Natural killer cell treated with Interleukin-12 subunit alpha and Interleukin-12 subunit beta and Interleukin-15 and Interleukin-18, amount 100 ng/mL, for 72 hours (primary cell): ENCODE results near the gene FUNDC1. TPM values are rescaled to one million over a fixed set of nuclear protein-coding genes. Genes with fewer than 3 reads are reported as not detected.

ENCODE experiments used
- ATAC-seq, 2 donors: fragments of 150-1000 bp; cut with Tn5 transposase in 1 of 2; sonication (Bioruptor Pico), chemical (Tn5 transposase) in 1 of 2; 2 replicates each; pipeline ENCODE4 v1.10.0; 2021
- DNase-seq: peaks from one replicate; pipeline ENCODE4 v3.0.0; 2022; ENCODE audit warnings: low spot score
- H3K27ac Mint-ChIP-seq, 2 donors: 1 replicate in 1 of 2; 2 replicates in 1 of 2; pipeline ENCODE4 v1.8.0; 2022; ENCODE audit warnings: mixed read lengths in 2 of 2, mild to moderate bottlenecking in 1 of 2, moderate library complexity in 1 of 2
- H3K27me3 Mint-ChIP-seq, 2 donors: 1 replicate in 1 of 2; 2 replicates in 1 of 2; pipeline ENCODE4 v1.8.0; 2022; ENCODE audit warnings: mixed read lengths in 2 of 2
- H3K36me3 Mint-ChIP-seq: one replicate; pipeline ENCODE4 v1.8.0; 2022; ENCODE audit warnings: mixed read lengths
- H3K4me1 Mint-ChIP-seq, 2 donors: 1 replicate in 1 of 2; 2 replicates in 1 of 2; pipeline ENCODE4 v1.8.0; 2022; ENCODE audit warnings: low read depth in 2 of 2, mixed read lengths in 2 of 2, mild to moderate bottlenecking in 1 of 2
- H3K4me3 Mint-ChIP-seq: one replicate; pipeline ENCODE4 v1.8.0; 2022; ENCODE audit warnings: mixed read lengths
- H3K9me3 Mint-ChIP-seq: 2 replicates; pipeline ENCODE4 v1.8.0; 2022; ENCODE audit warnings: mixed read lengths
- total RNA-seq, 2 donors: library from RNA; stranded (reverse); gene quantifications; one replicate each; pipeline ENCODE4 v1.2.3, GENCODE V29; 2022

FUNDC1 gene
- total RNA-seq, 2 donors from 2014 or later: 4.9 to 12.5 TPM

- no peak overlapping the region for H3K27ac Mint-ChIP-seq
- no peaks in the 10 kb centered on the region for H3K36me3 Mint-ChIP-seq
- no peak for DNase-seq
These were observed 35.4 kb downstream of the FUNDC1 start for GRCh38 chrX:44507292-44507691.

DNA sequence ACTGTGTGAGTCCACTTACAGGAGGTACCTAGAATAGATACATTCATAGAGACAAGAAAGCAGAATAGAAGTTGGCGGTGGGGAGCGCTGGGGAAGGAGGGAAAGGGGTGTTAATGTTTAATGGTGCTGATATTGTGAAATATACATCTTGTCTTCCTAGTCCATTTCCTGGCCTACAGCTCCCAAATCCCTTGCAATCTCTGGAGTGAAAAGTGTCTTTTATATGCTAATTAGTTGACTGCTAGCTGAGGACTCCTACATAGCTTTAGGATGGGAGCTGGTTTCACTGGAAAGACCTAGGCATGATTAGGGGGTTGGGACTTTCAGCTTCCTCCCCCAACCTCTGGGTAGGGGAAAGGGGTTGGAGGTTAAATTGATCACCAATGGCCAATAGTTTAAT is 36.0 kb downstream of the FUNDC1 start:
- Mint-ChIP-seq H3K27me3 (peaks cover 0 to 7% of the 10 kb centered on the region in 2 donors), H3K4me3 (no peak overlapping the region), H3K9me3 (no peaks in the 10 kb centered on the region), H3K4me1 (no peaks in the 10 kb centered on the region), H3K27ac (no peak overlapping the region), H3K36me3 (no peaks in the 10 kb centered on the region)
- ATAC-seq: no peak
- DNase-seq: no peak

More at GRCh38 chrX:44507292-44507691, 35.4 kb downstream of the FUNDC1 start:
- Mint-ChIP-seq H3K27me3 (peaks cover 0 to 5% of the 10 kb centered on the region in 2 donors), H3K4me1 (no peaks in the 10 kb centered on the region), H3K9me3 (no peaks in the 10 kb centered on the region), H3K4me3 (no peak overlapping the region)
- ATAC-seq: no peak

DNA sequence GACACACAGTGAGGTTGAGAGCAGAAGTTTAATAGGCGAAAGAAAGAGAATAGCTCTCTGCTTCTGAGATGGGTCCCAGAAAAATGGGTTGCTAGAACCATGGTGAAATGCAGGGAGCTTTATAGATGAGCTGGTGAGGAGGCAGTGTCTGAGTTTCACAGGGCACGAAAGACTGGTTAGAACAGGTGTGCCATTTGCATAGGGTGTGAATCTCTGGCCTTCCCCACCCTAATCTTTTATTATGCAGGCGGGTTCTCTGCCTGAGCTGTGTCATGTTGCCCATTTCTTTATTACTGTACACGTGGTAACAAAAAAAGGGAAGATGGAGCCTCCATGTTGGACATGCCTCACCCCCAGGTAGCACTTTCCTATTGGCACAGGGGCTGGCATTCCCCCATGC is 39.1 kb downstream of the FUNDC1 start:
- no peaks in the 10 kb centered on the region for H3K4me1 Mint-ChIP-seq
- H3K4me3 Mint-ChIP-seq: no peak overlapping the region
- ATAC-seq: no peak
- peaks cover 0 to 5% of the 10 kb centered on the region in 2 donors for H3K27me3 Mint-ChIP-seq
- no peak for DNase-seq
- no peaks in the 10 kb centered on the region for H3K36me3 Mint-ChIP-seq
- no peak overlapping the region for H3K27ac Mint-ChIP-seq
- no peaks in the 10 kb centered on the region for H3K9me3 Mint-ChIP-seq

DNA sequence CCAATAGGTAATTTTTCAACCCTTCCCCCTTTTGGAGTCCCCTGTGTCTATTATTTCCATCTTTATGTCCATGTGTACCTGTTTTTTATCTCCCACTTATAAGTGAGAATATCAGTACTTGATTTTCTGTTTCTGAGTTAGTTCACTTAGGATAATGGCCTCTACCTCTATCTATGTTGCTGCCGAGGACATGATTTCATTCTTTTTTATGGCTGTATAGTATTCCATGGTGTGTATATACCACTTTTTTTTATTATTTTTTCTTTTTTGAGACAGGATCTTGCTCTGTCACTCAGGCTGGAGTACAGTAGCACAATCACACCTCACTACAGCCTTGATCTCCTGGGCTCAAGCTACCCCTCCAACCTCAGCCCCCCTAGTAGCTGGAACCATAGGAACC is 47.6 kb downstream of the FUNDC1 start:
- Mint-ChIP-seq H3K4me1 (peaks cover 0 to 4% of the 10 kb centered on the region in 2 donors), H3K36me3 (no peaks in the 10 kb centered on the region), H3K4me3 (no peak overlapping the region), H3K27me3 (peaks cover 0 to 10% of the 10 kb centered on the region in 2 donors), H3K9me3 (peaks cover 3% of the 10 kb centered on the region), H3K27ac (no peak overlapping the region)
- ATAC-seq (no peak), DNase-seq (no peak)

DNA sequence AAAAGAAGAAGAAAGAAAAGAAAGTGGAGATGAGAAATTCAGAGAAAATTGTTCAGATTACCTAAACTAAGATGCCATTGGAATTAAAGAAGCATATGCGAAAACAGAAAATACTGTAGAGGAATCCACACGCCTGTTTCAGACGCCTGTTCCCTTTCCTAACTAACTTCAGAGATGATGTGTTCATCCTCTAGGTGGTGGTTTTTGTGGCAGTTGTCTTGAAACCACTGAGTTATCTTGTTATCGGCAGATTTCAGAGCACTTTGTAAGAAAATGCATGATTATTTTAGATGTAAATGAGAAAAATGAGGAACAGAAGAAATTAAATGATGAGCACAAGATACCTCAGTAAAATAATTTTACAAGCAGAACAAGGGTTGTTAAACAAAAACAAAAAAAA is 48.3 kb downstream of the FUNDC1 start:
- ATAC-seq (no peak), DNase-seq (no peak)
- H3K4me1 Mint-ChIP-seq: peaks cover 0 to 4% of the 10 kb centered on the region in 2 donors
- no peak overlapping the region for H3K4me3 Mint-ChIP-seq
- peaks cover 3% of the 10 kb centered on the region for H3K9me3 Mint-ChIP-seq
- no peak overlapping the region for H3K27ac Mint-ChIP-seq
- no peaks in the 10 kb centered on the region for H3K36me3 Mint-ChIP-seq
- H3K27me3 Mint-ChIP-seq: peaks cover 0 to 12% of the 10 kb centered on the region in 2 donors

- Mint-ChIP-seq H3K36me3 (no peaks in the 10 kb centered on the region), H3K27ac (no peak overlapping the region)
These were observed 53.1 kb downstream of the FUNDC1 start for GRCh38 chrX:44489515-44489914.

DNA sequence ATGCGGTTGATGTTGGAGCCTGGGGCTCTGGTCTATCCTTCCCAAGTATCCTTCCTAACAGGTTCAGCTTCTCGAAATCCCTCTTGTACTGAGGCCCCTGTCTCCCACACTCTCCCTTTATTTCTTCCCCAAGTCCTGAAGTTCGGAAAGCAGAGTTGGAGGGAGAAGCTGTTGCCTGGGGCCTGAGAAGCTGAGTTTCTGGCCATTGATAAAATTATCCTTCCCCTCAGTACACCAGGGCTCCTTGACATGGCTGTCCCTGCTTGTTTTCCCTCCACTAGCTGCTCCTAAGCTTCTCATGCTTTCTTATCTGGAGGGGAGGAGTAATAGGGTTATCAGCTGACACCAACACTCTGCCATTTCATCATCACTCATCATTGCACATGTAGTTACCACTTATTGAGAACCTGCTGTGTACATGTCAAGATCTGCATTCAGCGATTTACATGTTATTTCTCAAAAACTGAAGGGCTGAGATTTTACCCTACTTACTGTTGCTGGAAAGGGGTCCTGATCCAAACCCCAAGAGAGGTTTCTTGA is 58.0 kb downstream of the FUNDC1 start:
- Mint-ChIP-seq H3K27ac (no peak overlapping the region), H3K36me3 (no peaks in the 10 kb centered on the region), H3K4me3 (no peak overlapping the region), H3K27me3 (peaks cover 7 to 22% of the 10 kb centered on the region in 2 donors), H3K9me3 (no peaks in the 10 kb centered on the region), H3K4me1 (no peaks in the 10 kb centered on the region)
- ATAC-seq: no peak
- no peak for DNase-seq

More at GRCh38 chrX:44489515-44489914, 53.1 kb downstream of the FUNDC1 start:
- Mint-ChIP-seq H3K4me3 (no peak overlapping the region), H3K9me3 (no peaks in the 10 kb centered on the region), H3K27me3 (peaks cover 7 to 26% of the 10 kb centered on the region in 2 donors), H3K4me1 (no peaks in the 10 kb centered on the region)
- ATAC-seq (no peak), DNase-seq (no peak)

GRCh38 chrX:44483965-44484606 is 58.6 kb downstream of the FUNDC1 start:
- Mint-ChIP-seq H3K9me3 (no peaks in the 10 kb centered on the region), H3K4me3 (no peak overlapping the region), H3K27ac (no peak overlapping the region), H3K27me3 (peaks cover 7 to 22% of the 10 kb centered on the region in 2 donors), H3K36me3 (no peaks in the 10 kb centered on the region), H3K4me1 (no peaks in the 10 kb centered on the region)
- DNase-seq (no peak), ATAC-seq (no peak)

GRCh38 chrX:44482575-44482974 is 60.1 kb downstream of the FUNDC1 start:
- no peaks in the 10 kb centered on the region for H3K36me3 Mint-ChIP-seq
- DNase-seq (no peak), ATAC-seq (no peak)
- no peaks in the 10 kb centered on the region for H3K9me3 Mint-ChIP-seq
- H3K27ac Mint-ChIP-seq: no peak overlapping the region
- peaks cover 4 to 17% of the 10 kb centered on the region in 2 donors for H3K27me3 Mint-ChIP-seq
- no peaks in the 10 kb centered on the region for H3K4me1 Mint-ChIP-seq
- no peak overlapping the region for H3K4me3 Mint-ChIP-seq

DNA sequence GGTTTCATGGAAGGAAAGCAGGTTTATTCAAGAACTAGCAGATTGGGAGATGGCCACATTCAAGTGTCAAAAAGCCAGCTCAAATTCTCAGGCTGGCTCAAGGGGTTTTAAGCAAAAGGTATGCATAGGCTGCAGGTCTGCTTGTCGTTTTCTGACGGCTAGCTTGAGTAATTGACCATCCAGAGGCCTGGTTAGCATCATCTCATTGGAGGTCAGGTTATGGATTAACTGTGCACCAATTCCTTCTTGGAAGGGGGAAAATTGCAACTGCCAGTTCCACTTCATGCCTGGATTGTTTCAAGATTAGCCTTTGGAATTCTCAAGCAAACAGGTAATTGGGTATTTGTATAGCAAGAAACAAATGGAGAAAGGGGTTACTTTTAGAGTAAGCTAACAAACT is 62.1 kb downstream of the FUNDC1 start:
- H3K4me1 Mint-ChIP-seq: no peaks in the 10 kb centered on the region
- H3K36me3 Mint-ChIP-seq: no peaks in the 10 kb centered on the region
- H3K4me3 Mint-ChIP-seq: no peak overlapping the region
- H3K27ac Mint-ChIP-seq: no peak overlapping the region
- no peak for DNase-seq
- no peaks in the 10 kb centered on the region for H3K9me3 Mint-ChIP-seq
- peaks cover 0 to 10% of the 10 kb centered on the region in 2 donors for H3K27me3 Mint-ChIP-seq
- no peak for ATAC-seq

- no peak for DNase-seq
- H3K9me3 Mint-ChIP-seq: no peaks in the 10 kb centered on the region
- no peak overlapping the region for H3K4me3 Mint-ChIP-seq
- H3K4me1 Mint-ChIP-seq: peaks cover 2 to 5% of the 10 kb centered on the region in 2 donors
- peaks cover 0 to 1% of the 10 kb centered on the region in 2 donors for H3K27me3 Mint-ChIP-seq
- H3K27ac Mint-ChIP-seq: no peak overlapping the region
- ATAC-seq: no peak
- H3K36me3 Mint-ChIP-seq: no peaks in the 10 kb centered on the region
These were observed 68.2 kb downstream of the FUNDC1 start for GRCh38 chrX:44474410-44474809.

Other genes starting within 250 kb of the FUNDC1 start
- gene EFHC2, start 199.2 kb downstream of the FUNDC1 start, total RNA-seq: under 1 TPM; 0.55 to 0.73 TPM